ENCODE data around the gene UPF2. TPM values are rescaled to one million over a fixed set of nuclear protein-coding genes. Genes with fewer than 3 reads are reported as not detected.

UPF2 gene
- total and polyA plus RNA-seq, 2 of the 13 experiments (the other 11 are each of a cell fraction or from before 2014, with no cell fraction given), result 6.2 to 14.5 TPM

DNA sequence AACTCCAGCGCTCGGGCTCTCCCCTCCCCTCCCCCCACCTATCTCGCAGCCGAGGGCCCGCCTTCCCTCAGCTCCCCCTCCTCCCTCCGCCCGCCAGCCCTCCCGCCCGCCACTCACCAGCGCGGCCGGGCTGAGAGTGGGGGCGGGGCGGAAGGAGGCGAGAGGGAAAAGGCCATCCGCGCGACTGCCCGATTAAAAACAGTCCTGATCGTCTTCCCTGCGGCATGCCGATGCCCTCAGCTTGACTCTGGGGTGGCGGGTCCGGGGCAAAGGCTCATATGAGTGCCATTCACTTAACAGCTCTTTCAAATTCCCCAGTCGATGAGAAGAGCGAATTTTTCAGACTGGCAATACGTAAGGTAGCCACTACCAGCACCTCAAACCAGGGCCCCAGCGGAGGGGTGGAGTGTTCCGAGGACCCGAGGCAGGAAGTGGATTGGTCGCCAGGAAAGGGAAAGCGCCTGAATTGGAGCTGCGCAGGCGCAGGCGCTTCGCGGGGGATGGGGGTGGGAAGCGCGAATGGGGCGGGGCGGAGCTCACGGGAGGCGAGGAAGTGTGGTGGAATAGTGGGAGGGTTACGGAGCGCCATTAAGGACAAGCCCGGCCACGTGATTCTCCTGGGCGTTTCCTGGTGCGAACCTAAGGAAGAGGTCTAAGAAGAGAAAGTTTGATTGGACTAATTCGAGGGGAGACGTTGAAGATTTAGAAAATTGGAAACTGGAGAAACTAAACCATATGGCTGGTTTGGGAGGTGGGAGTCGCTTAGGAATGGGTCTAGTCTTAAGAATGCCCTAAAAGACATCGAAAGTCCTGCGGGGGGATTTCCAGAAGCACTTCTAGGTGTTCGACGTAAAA is at the start of gene UPF2 (continued):
- TF ChIP-seq ZNF414 (CRISPR knock-in tag; IDR thresholded peaks at IDR 0.05) (no peak; the same call in 1 of the 2 replicates), GLI4 (CRISPR knock-in tag; IDR thresholded peaks at IDR 0.05; ENCODE audit: borderline replicate concordance) (no peak), RXRB (CRISPR knock-in tag; IDR thresholded peaks at IDR 0.05; ENCODE audit: borderline replicate concordance) (no peak; the same call in 1 of the 2 replicates), MNT (IDR thresholded peaks at IDR 0.05) (no peak), ZNF136 (CRISPR knock-in tag; IDR thresholded peaks at IDR 0.05; ENCODE audit: low read depth) (no peak), ARNT2 (CRISPR knock-in tag; IDR thresholded peaks at IDR 0.05; ENCODE audit: low read depth) (no peak), ZNF580 (CRISPR knock-in tag; IDR thresholded peaks at IDR 0.05; ENCODE audit: borderline replicate concordance, low read depth) (0 out of 2 replicates have a peak, but pooled peaks have one; percentile 11), MIXL1 (CRISPR knock-in tag; IDR thresholded peaks at IDR 0.05) (no peak), HNF4G (IDR thresholded peaks at IDR 0.05; ENCODE audit: borderline replicate concordance, low read depth, low read length) (no peak), HNF4G (CRISPR knock-in tag; IDR thresholded peaks at IDR 0.05; ENCODE audit: borderline replicate concordance, low read depth) (no peak), LCORL (IDR thresholded peaks at IDR 0.05) (no peak), LCORL (CRISPR knock-in tag; IDR thresholded peaks at IDR 0.05) (no peak), POGZ (CRISPR knock-in tag; IDR thresholded peaks at IDR 0.05) (peak; percentile 64), ZSCAN20 (CRISPR knock-in tag; IDR thresholded peaks at IDR 0.05; ENCODE audit: borderline replicate concordance) (no peak), ZNF780A (CRISPR knock-in tag; IDR thresholded peaks at IDR 0.05) (no peak), ZNF430 (CRISPR knock-in tag; IDR thresholded peaks at IDR 0.05) (no peak), SOX13 (IDR thresholded peaks at IDR 0.05) (no peak), SOX13 (CRISPR knock-in tag; conservative IDR thresholded peaks at IDR 0.05 in 1 of 2, IDR thresholded peaks at IDR 0.05 in 1 of 2) (no peak), ZNF616 (CRISPR knock-in tag; IDR thresholded peaks at IDR 0.05; ENCODE audit: low read depth) (no peak), REL (CRISPR knock-in tag; conservative IDR thresholded peaks at IDR 0.05) (no peak), MXD3 (CRISPR knock-in tag; IDR thresholded peaks at IDR 0.05) (no peak), SIN3B (IDR thresholded peaks at IDR 0.05; ENCODE audit: low read length) (no peak), ZNF251 (CRISPR knock-in tag; IDR thresholded peaks at IDR 0.05) (no peak), CEBPG (CRISPR knock-in tag; IDR thresholded peaks at IDR 0.05) (0 out of 2 replicates have a peak, but pooled peaks have one; percentile 3)
- TF ChIP-seq, protein P1, sequence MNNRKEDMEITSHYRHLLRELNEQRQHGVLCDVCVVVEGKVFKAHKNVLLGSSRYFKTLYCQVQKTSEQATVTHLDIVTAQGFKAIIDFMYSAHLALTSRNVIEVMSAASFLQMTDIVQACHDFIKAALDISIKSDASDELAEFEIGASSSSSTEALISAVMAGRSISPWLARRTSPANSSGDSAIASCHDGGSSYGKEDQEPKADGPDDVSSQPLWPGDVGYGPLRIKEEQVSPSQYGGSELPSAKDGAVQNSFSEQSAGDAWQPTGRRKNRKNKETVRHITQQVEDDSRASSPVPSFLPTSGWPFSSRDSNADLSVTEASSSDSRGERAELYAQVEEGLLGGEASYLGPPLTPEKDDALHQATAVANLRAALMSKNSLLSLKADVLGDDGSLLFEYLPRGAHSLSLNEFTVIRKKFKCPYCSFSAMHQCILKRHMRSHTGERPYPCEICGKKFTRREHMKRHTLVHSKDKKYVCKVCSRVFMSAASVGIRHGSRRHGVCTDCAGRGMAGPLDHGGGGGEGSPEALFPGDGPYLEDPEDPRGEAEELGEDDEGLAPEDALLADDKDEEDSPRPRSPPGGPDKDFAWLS (CRISPR knock-in tag; IDR thresholded peaks at IDR 0.05; ENCODE audit: borderline replicate concordance), result no peak
- TF ChIP-seq, protein P2, sequence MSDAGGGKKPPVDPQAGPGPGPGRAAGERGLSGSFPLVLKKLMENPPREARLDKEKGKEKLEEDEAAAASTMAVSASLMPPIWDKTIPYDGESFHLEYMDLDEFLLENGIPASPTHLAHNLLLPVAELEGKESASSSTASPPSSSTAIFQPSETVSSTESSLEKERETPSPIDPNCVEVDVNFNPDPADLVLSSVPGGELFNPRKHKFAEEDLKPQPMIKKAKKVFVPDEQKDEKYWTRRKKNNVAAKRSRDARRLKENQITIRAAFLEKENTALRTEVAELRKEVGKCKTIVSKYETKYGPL (CRISPR knock-in tag; IDR thresholded peaks at IDR 0.05), result no peak
